Measurements from ENCODE around the gene GRM5.

Gene GRM5

DNA sequence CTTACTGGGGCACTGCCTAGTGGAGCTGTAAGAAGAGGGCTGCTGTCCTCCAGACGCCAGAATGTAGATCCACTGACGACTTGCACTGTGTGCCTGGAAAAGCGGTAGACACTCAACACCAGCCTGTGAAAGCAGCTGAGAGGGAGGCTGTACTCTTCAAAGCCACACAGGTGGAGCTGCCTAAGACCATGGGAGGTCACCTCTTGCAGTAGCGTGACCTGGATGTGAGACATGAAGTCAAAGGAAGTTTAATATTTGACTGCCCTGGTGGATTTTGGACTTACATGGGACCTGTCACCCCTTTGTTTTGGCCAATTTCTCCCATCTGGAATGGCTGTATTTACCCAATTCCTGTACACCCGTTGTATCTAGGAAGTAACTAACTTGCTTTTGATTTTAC, 531.6 kb downstream of the GRM5 start:
- TF ChIP-seq, protein P1, sequence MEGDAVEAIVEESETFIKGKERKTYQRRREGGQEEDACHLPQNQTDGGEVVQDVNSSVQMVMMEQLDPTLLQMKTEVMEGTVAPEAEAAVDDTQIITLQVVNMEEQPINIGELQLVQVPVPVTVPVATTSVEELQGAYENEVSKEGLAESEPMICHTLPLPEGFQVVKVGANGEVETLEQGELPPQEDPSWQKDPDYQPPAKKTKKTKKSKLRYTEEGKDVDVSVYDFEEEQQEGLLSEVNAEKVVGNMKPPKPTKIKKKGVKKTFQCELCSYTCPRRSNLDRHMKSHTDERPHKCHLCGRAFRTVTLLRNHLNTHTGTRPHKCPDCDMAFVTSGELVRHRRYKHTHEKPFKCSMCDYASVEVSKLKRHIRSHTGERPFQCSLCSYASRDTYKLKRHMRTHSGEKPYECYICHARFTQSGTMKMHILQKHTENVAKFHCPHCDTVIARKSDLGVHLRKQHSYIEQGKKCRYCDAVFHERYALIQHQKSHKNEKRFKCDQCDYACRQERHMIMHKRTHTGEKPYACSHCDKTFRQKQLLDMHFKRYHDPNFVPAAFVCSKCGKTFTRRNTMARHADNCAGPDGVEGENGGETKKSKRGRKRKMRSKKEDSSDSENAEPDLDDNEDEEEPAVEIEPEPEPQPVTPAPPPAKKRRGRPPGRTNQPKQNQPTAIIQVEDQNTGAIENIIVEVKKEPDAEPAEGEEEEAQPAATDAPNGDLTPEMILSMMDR (IDR thresholded peaks at IDR 0.05; ENCODE audit: insufficient read depth, low read length, missing control alignments) = no peak
- ChIA-PET CTCF (interaction anchor here (1.1 kb wide), 1 partner anchor 302 kb away, joined by 3 read pairs; no protein-coding TSS in a partner anchor), POLR2A (no interaction called here)
- DNase-seq (ENCODE audit: low read depth, low spot score) = no peak
- H3K4me3 ChIP-seq (ENCODE audit: low read depth, low read length) = no peak overlapping the region

DNA sequence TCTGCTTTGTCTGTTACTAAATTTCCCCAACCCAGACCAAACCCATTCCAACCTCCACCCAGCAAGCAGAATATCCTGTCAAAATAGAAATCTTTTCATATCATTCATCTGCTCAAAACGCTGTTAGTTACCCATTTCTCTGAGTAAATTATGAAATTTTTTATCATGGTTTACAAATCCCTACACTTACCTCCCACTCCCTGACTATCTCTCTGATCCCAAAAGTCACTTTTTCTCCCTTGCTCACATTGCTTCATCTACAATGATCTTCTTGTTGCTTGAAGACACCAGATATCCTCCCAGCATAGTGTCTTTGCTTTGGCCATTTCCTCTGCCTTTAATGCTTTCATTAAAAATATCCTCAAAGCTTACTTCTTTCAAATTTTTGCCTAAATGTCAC, 532.8 kb downstream of the GRM5 start:
- no peak for DNase-seq (ENCODE audit: low read depth, low spot score)
- POLR2A ChIA-PET = no interaction called here
- H3K4me3 ChIP-seq (ENCODE audit: low read depth, low read length) = no peak overlapping the region
- CTCF ChIA-PET = interaction anchor here (1.1 kb wide), 1 partner anchor 301 kb away, joined by 3 read pairs; no protein-coding TSS in a partner anchor
- TF ChIP-seq, protein P1 (IDR thresholded peaks at IDR 0.05; ENCODE audit: insufficient read depth, low read length, missing control alignments) = no peak

DNA sequence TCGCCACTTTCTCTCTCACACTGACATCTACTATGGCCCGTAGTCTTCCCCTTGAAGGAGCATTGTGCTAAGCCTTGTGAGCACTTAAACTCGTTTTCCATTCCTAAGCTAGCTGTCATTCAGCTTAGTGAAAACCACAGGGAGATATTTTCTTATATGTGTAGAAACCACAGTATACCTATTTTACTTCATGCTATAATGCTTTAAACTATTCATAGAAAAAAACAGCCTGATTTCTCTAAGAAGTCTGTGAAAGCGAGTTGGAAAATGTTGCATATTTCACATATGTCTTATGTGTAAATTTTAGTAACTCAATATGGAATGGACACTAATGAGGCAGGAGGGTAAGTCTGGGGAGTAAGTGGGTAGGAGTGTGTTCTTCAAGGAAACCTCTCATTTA, 534.0 kb downstream of the GRM5 start:
- no peak for DNase-seq (ENCODE audit: low read depth, low spot score)
- ChIA-PET POLR2A (no interaction called here), CTCF (interaction anchor here (1.1 to 2.6 kb wide), 2 partner anchors 47 to 300 kb away, joined by 3 to 7 read pairs; no protein-coding TSS in a partner anchor)
- no peak overlapping the region for H3K4me3 ChIP-seq (ENCODE audit: low read depth, low read length)
- TF ChIP-seq, protein P1 (IDR thresholded peaks at IDR 0.05; ENCODE audit: insufficient read depth, low read length, missing control alignments) = no peak

DNA sequence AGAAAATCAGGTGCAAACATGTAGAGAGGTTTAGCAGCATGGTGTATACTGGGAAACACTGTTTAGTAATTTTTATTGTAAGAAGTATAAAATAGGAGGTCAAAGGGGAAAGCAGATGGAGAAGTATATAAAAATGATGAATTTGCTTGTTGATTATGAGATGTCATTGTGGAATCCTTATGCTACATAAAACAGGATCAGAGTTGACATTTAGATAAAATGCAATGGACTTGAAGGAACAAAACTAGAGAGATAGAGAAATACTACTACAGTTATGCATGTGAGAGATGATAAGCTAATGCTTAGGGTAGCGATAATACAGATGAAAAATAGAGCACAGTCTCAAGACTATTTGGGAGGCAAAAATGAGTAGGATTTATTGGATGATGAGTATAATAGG, 536.4 kb downstream of the GRM5 start:
- POLR2A ChIA-PET = no interaction called here

DNA sequence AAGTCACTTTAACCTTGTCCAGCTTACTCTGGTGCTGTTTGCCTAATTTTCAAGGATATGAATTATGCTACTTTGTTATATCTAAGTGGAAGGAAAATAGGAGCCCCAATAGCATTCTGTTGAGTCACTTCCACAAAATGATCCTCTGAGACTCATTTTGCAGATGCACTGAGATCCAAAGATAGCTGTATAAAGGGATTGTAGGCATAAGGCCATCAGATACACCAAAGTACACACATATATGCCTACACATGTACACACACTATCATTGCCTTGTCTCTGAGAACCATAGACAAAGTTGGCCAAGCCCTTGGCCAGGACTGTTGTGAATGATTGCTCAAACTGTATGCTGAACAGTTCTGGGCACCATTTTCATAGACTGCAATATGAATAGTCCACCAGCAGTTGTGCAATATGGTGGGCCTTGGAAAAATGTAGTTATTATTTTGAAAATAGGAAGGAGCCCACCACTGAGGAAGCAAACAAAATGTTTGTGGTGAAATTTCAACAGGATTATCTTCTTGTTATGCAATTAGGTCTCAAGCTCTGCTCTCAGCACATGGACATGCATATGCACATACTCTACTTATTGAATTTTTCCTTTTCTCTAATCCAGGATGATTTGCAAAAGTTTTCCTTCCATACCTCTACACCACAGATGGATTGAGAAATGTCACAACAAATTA, 542.3 kb downstream of the GRM5 start:
- CTCF ChIA-PET = no interaction called here
- DNase-seq (ENCODE audit: low read depth, low spot score) = no peak
- POLR2A ChIA-PET = no interaction called here

More for the DNA sequence above, 536.4 kb downstream of the GRM5 start:
- TF ChIP-seq, protein P1 (IDR thresholded peaks at IDR 0.05; ENCODE audit: insufficient read depth, low read length, missing control alignments) = no peak
- no peak for DNase-seq (ENCODE audit: low read depth, low spot score)
- CTCF ChIA-PET = interaction anchor here (0.9 to 2.6 kb wide), 4 partner anchors 14 to 297 kb away, joined by 3 to 7 read pairs (median 4); no protein-coding TSS in a partner anchor
- H3K4me3 ChIP-seq (ENCODE audit: low read depth, low read length) = no peak overlapping the region

More for the DNA sequence above, 542.3 kb downstream of the GRM5 start:
- TF ChIP-seq, protein P1 (IDR thresholded peaks at IDR 0.05; ENCODE audit: insufficient read depth, low read length, missing control alignments) = no peak
- no peak overlapping the region for H3K4me3 ChIP-seq (ENCODE audit: low read depth, low read length)

Measured in AG04449 (cell line).